Activated effector memory CD4-positive, alpha-beta T cell treated with anti-CD3 and anti-CD28 coated beads, Interleukin-2, amount 50 U/mL, for 16 hours (primary cell): Measurements from ENCODE around the gene ZNF555.
"Not testable (repeated sequence)": the region's sequence is repeated elsewhere in the genome, so short reads cannot be mapped to it uniquely, and the experiment has no call there.

Experiments
- DNase-seq: peaks from one replicate; pipeline ENCODE4 v3.0.0-alpha.2; 2020

Gene ZNF555

GRCh38 chr19:2807379-2808128, 33.7 kb upstream of the ZNF555 start:
- no peak for DNase-seq

GRCh38 chr19:2808129-2808941, 32.9 kb upstream of the ZNF555 start:
- DNase-seq: no peak

- no peak for DNase-seq
Observed at GRCh38 chr19:2809387-2810140, 31.7 kb upstream of the ZNF555 start.

GRCh38 chr19:2810141-2811091, 30.9 kb upstream of the ZNF555 start:
- no peak for DNase-seq

- DNase-seq: no peak
Observed at GRCh38 chr19:2811221-2811722, 30.0 kb upstream of the ZNF555 start.

- no peak for DNase-seq
Observed at GRCh38 chr19:2811735-2812413, 29.4 kb upstream of the ZNF555 start.

GRCh38 chr19:2812414-2813234, 28.7 kb upstream of the ZNF555 start:
- no peak for DNase-seq

- no peak for DNase-seq
Observed at GRCh38 chr19:2813235-2814160, 27.8 kb upstream of the ZNF555 start.

GRCh38 chr19:2814426-2814825, 26.8 kb upstream of the ZNF555 start:
- DNase-seq: no peak

GRCh38 chr19:2815191-2815614, 26.1 kb upstream of the ZNF555 start:
- DNase-seq: no peak

GRCh38 chr19:2815923-2816322, 25.4 kb upstream of the ZNF555 start:
- no peak for DNase-seq

GRCh38 chr19:2816641-2817040, 24.6 kb upstream of the ZNF555 start:
- no peak for DNase-seq

- DNase-seq: not testable (repeated sequence)
Observed at GRCh38 chr19:2817237-2817829, 23.9 kb upstream of the ZNF555 start.

- peak; percentile 99 for DNase-seq
Observed at GRCh38 chr19:2819540-2820111, 21.6 kb upstream of the ZNF555 start, which contains the start of gene ZNF554. Gene ZNF554 (plus strand): TSS chr19:2819868. CDS start chr19:2820072, 204 bp downstream.

GRCh38 chr19:2820112-2820702, 21.1 kb upstream of the ZNF555 start:
- DNase-seq: no peak

- DNase-seq: no peak
Observed at GRCh38 chr19:2822846-2823245, 18.4 kb upstream of the ZNF555 start.

- DNase-seq: no peak
Observed at GRCh38 chr19:2823646-2824045, 17.6 kb upstream of the ZNF555 start.

- DNase-seq: no peak
Observed at GRCh38 chr19:2824129-2824528, 17.1 kb upstream of the ZNF555 start.
